NCI-H226 (cell line): ENCODE results near the gene SIRT2.
"Not testable (repeated sequence)": the region's sequence is repeated elsewhere in the genome, so short reads cannot be mapped to it uniquely, and the experiment has no call there.

Experiments used
- DNase-seq: peaks from one replicate; pipeline ENCODE4 v3.0.0-alpha.2; 2015

SIRT2 gene

GRCh38 chr19:38862321-38863059 lies 36.9 kb downstream of the SIRT2 start:
- DNase-seq: no peak

- no peak for DNase-seq
Measured at GRCh38 chr19:38861368-38861767, 38.0 kb downstream of the SIRT2 start.

- not testable (repeated sequence) for DNase-seq
Measured at GRCh38 chr19:38859631-38860204, 39.7 kb downstream of the SIRT2 start.

- no peak for DNase-seq
Measured at GRCh38 chr19:38856813-38857212, 42.6 kb downstream of the SIRT2 start.

- DNase-seq: not testable (repeated sequence)
Measured at GRCh38 chr19:38855751-38856150, 43.7 kb downstream of the SIRT2 start.

GRCh38 chr19:38854961-38855360 lies 44.5 kb downstream of the SIRT2 start:
- DNase-seq: not testable (repeated sequence)

GRCh38 chr19:38853214-38853613 lies 46.2 kb downstream of the SIRT2 start:
- no peak for DNase-seq

- DNase-seq: no peak
Measured at GRCh38 chr19:38852231-38853044, 47.0 kb downstream of the SIRT2 start.

- peak; percentile 82 for DNase-seq
Measured at GRCh38 chr19:38851622-38852230, 47.7 kb downstream of the SIRT2 start.

GRCh38 chr19:38850976-38851621 lies 48.3 kb downstream of the SIRT2 start:
- DNase-seq: no peak

- DNase-seq: peak; percentile 100
Measured at GRCh38 chr19:38850436-38850975, 48.9 kb downstream of the SIRT2 start.

GRCh38 chr19:38849860-38850435 lies 49.5 kb downstream of the SIRT2 start, which contains the start of gene HNRNPL:
HNRNPL (minus strand) TSS chr19:38849986; CDS start chr19:38849966, 20 bp downstream.
- no peak for DNase-seq

- peak; percentile 87 for DNase-seq
Measured at GRCh38 chr19:38849147-38849859, 50.1 kb downstream of the SIRT2 start.

GRCh38 chr19:38848299-38849146 lies 50.9 kb downstream of the SIRT2 start:
- DNase-seq: no peak

GRCh38 chr19:38846097-38846496 lies 53.3 kb downstream of the SIRT2 start:
- no peak for DNase-seq

- DNase-seq: no peak
Measured at GRCh38 chr19:38845374-38846024, 53.9 kb downstream of the SIRT2 start.

GRCh38 chr19:38844093-38844686 lies 55.2 kb downstream of the SIRT2 start:
- no peak for DNase-seq

GRCh38 chr19:38843175-38843758 lies 56.2 kb downstream of the SIRT2 start:
- no peak for DNase-seq
